NCI-H774 (cell line): ENCODE measurements around the gene NOX4.
"Not testable (repeated sequence)": the region's sequence is repeated elsewhere in the genome, so short reads cannot be mapped to it uniquely, and the experiment has no call there.

Experiments
- DNase-seq: peaks from one replicate; lab custom pipeline; 2025; lab: John Stamatoyannopoulos, UW

Gene NOX4

GRCh38 chr11:89379976-89380771 lies 111.0 kb downstream of the NOX4 start:
- not testable (repeated sequence) for DNase-seq

- DNase-seq: not testable (repeated sequence)
Observed at GRCh38 chr11:89378986-89379385, 112.2 kb downstream of the NOX4 start.

GRCh38 chr11:89369356-89369755 lies 121.8 kb downstream of the NOX4 start:
- DNase-seq: not testable (repeated sequence)

DNA sequence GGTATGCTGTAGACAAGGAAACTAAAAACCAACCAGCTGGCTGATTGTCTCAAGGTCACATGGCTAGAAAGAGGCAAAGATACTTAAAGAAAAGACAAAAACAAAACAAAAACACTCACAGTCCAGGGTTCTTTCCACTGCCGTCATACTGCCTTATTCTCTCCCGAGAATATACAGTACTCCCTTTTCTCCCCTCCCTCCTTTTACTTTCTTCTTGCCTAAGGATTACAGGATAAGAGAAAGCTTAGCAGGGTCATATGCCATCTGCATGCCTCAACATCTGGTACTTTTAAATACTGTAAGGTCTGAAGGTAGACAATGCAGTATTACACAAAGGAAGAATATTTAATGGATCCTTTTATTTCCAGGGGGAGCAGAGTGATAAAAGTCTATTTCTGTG lies 126.3 kb downstream of the NOX4 start:
- not testable (repeated sequence) for DNase-seq

DNA sequence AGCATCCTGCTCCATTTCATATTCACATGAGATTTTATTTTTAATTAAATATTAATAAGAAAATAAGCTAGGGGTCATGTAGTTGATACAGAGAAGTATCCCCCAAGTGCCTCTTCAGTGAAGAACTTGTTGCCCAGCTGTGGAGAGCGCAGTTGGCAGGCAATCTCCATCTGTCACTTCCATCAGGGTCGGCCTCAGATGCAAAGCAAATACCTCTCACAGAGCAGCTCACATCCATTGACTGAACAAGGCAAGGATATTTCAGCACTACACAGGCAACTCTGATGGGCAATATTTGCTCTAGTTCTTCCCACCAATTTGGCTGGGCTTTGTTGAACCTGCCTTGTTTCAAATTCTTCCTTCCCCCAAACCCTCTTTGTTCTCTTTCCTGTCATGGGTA lies 129.4 kb downstream of the NOX4 start:
- DNase-seq: no peak

DNA sequence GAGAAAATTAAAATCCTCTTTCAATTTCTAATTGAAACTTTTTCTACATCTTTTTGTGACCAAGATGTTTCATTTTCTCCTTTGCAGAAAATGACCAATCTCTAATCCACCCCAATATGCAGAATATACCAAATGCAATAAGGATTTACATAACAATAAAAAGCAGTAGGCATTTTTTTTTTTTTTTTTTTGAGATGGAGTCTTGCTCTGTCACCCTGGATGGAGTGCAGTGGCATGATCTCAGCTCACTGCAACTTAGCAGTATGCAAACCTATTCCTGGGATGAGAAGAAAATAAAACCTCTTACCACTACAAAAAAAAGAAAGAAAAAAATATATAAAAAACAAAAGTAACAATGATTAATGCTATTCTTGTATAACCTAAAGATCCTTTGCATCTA lies 132.0 kb downstream of the NOX4 start:
- not testable (repeated sequence) for DNase-seq

DNA sequence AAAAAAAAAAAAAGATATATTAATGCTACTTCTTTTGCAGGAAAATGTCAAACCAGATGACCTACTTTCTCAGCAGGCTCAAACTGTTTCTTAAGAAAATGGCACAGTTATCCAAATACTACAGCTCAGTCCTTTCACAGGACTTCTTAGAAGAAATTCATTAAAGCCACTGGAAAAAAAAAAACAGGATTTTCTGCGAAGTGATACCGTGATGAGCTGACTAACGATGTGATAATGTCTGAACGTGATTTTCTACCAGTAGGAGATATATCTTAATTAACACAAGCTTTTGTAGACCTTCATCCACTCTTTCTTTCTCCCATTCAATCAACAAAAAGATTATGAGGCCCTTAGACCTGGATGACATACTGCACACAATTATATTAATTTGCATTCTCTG lies 132.4 kb downstream of the NOX4 start:
- DNase-seq: no peak

- DNase-seq: no peak
Observed at GRCh38 chr11:89355646-89356045, 135.5 kb downstream of the NOX4 start.

DNA sequence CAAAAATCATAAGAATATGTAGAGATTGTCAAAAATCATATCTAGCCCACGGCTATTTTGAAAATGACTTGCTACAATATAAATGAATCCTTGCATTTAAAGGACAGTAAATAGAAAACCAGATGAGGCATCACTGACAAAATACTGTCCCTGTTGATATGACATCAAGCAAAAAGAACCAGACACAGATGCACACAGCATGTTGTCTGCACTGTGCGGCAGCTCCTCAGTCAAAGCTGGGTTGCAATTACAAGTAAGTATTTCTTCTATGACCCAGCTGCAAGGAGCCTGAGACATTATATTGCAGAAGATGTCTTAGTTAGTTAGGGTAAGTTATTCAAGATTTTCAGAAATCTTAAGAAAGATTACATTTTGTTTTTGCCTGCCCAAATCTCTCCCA lies 136.7 kb downstream of the NOX4 start:
- not testable (repeated sequence) for DNase-seq

DNA sequence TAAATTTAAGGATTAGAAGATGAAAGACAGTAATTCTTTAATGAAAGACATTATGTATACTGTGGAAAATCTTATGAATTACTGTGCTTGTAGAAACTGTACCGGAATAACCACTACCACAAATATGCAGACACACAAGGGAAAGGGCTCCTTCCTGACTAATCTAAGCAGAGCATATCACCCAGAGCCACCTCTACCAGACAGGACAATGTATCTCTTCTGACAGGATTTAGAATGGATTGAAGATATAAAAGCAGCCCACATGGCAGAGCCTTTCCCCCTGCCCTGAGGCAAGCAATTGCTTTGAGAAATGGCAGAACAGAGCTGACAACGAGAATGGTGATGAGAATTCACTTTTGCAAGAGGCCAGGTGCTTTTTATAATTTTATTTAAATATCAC lies 144.1 kb downstream of the NOX4 start:
- no peak for DNase-seq

- DNase-seq: no peak
Observed at GRCh38 chr11:89346601-89347000, 144.6 kb downstream of the NOX4 start.

- DNase-seq: not testable (repeated sequence)
Observed at GRCh38 chr11:89342880-89343572, 148.1 kb downstream of the NOX4 start.

- not testable (repeated sequence) for DNase-seq
Observed at GRCh38 chr11:89340450-89340849, 150.7 kb downstream of the NOX4 start.

- DNase-seq: not testable (repeated sequence)
Observed at GRCh38 chr11:89338073-89338472, 153.1 kb downstream of the NOX4 start.

- DNase-seq: not testable (repeated sequence)
Observed at GRCh38 chr11:89337100-89337650, 154.0 kb downstream of the NOX4 start.

GRCh38 chr11:89333704-89334103 lies 157.5 kb downstream of the NOX4 start:
- peak; percentile 70 for DNase-seq

DNA sequence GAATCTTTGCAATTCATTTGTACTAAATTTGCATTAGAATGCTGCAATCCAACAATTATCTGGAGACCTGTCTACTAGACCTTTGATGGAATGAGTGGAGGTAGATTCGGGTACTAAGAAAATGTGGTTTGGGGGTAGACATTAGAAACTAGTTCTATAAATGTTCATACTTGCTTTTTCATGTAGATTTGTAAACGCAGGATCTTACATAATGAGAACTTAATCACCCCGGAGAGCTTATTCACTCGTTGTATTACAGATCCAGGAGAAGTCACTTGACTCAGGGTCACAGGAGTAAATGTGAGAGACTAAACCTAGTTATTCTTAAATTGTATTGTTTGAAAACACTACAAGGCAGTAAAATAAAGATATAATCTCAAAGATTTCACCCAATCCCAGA lies 159.2 kb downstream of the NOX4 start:
- not testable (repeated sequence) for DNase-seq

- DNase-seq: no peak
Observed at GRCh38 chr11:89327885-89328284, 163.3 kb downstream of the NOX4 start.

- DNase-seq: no peak
Observed at GRCh38 chr11:89321401-89321800, 169.8 kb downstream of the NOX4 start.

DNA sequence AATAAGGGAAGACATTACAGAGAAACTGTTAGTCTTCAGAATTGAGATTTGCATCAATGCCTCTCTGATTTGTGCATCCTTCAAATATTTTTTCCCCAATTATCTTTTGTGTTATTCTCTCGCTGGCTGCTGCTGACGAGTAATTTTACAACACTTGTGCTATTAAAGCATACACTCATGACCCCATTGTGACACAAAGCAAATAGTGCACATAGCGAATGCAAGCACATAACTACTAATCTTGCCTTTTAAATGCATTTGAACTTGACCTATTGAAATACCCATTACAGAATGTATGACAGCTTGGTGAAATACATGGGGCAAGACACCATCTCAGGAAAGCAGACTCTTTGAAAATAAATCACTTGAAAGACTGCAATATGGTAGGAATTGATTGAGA lies 180.6 kb downstream of the NOX4 start:
- DNase-seq: peak; percentile 21

- DNase-seq: not testable (repeated sequence)
Observed at GRCh38 chr11:89309321-89309985, 181.7 kb downstream of the NOX4 start.

- not testable (repeated sequence) for DNase-seq
Observed at GRCh38 chr11:89308272-89308671, 182.9 kb downstream of the NOX4 start.
